ENCODE measurements around the gene LRRC72.
A peak's percentile ranks its signal among the peaks of the same experiment; 100 is the strongest.
"Not testable (repeated sequence)": the region's sequence is repeated elsewhere in the genome, so short reads cannot be mapped to it uniquely, and the experiment has no call there.

Gene LRRC72

DNA sequence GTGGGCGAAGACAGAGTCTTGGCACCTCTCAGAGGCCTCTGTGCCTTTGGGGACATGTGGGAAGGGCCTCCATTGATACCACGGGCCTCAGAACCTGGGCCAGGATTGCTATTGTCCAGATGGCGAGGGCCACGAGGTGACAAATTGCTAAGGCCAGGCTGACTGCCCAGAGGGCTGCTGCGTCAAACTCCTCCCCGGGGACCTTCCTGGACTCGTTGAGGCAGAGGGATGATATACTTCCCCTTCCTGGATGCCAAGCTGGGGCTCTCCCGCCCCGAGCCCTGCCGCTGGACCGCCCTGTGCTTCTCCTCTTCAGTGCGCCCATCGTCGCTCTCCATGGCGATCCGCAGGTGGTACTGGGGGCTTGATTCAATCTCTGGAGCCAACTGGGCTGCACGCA, 58.9 kb downstream of the LRRC72 start:
- DNase-seq, result no peak

- DNase-seq, result no peak
Measured at GRCh38 chr7:16586081-16586874, 59.7 kb downstream of the LRRC72 start.

GRCh38 chr7:16587129-16587528, 60.5 kb downstream of the LRRC72 start:
- no peak for DNase-seq

DNA sequence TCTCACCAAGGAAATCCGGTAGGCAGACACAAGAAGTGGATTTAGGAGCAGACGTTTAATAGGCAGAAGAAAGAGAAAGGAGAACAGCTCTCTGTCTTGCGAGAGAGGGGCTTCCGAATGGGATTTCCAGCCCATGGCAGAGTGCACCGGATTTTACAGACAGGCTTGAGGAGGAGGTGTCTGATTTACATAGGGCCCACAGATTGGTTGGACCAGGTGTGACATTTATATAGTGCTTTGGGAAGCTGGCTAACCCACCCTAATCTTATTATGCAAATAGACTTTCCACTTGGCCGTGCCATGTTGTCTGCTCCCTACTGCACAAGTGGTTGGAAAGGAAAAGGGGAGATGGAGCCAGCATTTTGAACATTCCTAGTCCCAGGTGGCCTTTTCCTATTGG, 61.2 kb downstream of the LRRC72 start:
- DNase-seq, result peak; percentile 60

- no peak for DNase-seq
Measured at GRCh38 chr7:16589881-16590280, 63.3 kb downstream of the LRRC72 start.

GRCh38 chr7:16590424-16590823, 63.8 kb downstream of the LRRC72 start:
- no peak for DNase-seq

DNA sequence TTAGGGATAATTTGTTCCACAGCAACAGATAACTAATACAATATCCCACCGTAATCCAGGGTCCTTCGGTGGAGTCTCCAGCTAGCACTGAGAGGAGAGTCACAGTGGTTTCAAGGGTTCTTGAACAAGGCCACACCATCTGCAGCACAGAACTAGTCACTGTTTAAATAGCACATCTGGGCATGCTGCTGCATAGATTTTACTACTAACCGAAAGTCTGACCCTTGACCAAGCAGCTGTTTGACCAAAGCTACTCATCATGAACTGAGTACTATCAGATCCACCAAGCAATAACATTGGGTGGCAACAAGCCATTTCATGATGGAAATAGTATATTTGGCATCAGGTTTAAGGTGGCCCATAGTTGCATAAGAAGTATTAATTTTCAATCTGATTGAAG, 65.8 kb downstream of the LRRC72 start:
- no peak for DNase-seq

GRCh38 chr7:16594061-16594460, 67.4 kb downstream of the LRRC72 start:
- no peak for DNase-seq

DNA sequence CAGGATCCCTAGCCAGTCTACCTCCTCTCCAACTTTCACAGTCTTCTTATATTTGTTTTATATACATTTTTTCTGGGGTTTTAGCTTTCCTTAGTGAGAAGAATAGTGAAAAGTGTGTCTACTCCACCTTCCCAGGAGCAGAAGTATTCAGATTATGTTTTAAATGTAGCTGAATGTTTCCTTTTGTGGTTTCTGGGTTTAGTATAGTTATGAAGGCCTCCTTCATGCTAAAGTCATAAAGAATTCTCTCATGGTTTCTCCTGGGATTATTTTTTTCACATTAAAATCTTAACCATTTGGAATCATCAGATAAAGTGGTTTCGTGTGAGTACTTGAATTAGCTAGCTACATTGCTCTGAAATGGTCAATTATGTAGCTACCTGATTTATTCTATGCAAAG, 68.1 kb downstream of the LRRC72 start:
- DNase-seq, result no peak

DNA sequence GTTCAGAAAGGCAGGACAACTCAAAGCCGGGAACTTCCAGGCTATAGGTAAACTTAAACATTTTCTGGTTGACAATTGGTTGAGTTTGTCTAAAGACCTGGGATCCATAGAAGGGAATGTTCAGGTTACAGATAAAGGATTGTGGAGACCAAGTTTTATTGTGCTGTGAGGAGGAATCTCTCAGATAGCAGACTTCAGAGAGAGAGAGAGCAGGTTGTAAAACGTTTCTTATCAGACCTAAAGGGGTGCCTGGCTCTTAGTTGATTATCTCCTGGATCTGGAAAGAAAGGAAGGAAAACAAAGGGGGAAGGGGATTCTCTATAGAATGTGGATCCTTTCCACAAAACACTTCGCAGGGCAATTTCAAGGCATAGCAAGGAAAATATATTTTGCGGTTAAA, 69.0 kb downstream of the LRRC72 start:
- DNase-seq, result not testable (repeated sequence)

- no peak for DNase-seq
Measured at GRCh38 chr7:16598015-16598414, 71.4 kb downstream of the LRRC72 start.

GRCh38 chr7:16599860-16600259, 73.2 kb downstream of the LRRC72 start:
- no peak for DNase-seq

DNA sequence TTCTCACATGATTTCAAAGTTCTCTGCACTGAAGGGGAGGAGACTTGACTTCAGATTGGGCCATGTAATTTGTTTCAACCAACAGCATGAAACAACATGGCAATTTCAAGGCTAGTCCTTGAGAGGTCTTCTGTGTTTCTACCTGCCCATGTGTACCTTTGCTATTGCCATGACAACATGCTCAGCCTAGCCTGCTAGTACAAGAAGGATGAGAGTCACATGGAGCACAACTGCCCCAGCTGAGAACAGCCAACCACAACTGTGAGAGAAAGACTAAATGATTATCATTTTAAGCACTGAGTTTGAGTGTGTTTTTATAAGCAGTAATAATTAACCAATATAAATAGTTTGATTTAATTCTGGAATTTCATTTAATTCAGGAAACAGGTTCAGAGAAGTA, 77.0 kb downstream of the LRRC72 start:
- no peak for DNase-seq

DNA sequence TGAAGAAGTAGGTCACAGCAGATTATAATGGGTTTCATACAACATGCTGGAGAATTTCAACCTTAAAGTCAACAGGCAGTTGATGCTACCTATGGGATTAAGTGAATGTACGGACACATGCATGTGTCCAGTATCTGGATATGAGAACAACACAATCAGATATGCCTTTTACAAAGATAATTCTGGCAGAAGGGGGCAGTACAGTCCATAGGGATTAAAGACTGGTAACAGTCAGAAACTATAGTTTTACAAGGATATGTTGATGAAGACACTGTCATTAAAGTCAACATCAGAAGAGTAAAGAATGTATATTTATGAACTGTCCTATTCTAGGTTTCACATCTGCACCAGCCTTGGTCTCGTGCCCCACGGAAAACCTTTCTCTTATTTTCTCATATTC, 77.4 kb downstream of the LRRC72 start:
- DNase-seq, result no peak

- DNase-seq, result no peak
Measured at GRCh38 chr7:16606704-16607103, 80.1 kb downstream of the LRRC72 start.

- DNase-seq, result no peak
Measured at GRCh38 chr7:16609842-16610450, 83.3 kb downstream of the LRRC72 start.

GRCh38 chr7:16611711-16612110, 85.1 kb downstream of the LRRC72 start:
- DNase-seq, result no peak

DNA sequence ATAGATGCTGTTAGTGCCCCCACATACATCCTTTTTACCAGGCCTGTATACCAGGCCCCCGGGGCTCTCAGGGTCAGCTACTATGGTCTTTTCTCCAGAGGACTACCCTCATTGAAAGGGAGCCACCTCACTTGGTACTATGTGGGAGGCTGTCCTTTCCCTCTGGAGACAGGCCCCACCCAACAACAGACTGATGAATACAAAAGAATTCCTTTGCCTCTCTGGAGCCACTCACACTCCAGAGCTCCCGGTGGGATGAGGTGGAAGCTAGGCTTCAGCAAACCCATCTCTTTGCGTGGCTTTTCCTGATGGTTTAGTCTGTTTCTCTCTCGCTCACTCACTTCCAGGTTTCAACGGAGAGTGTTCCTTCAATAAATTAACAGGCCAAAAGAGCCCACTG, 88.6 kb downstream of the LRRC72 start:
- no peak for DNase-seq

GRCh38 chr7:16616122-16616521, 89.5 kb downstream of the LRRC72 start:
- no peak for DNase-seq

DNA sequence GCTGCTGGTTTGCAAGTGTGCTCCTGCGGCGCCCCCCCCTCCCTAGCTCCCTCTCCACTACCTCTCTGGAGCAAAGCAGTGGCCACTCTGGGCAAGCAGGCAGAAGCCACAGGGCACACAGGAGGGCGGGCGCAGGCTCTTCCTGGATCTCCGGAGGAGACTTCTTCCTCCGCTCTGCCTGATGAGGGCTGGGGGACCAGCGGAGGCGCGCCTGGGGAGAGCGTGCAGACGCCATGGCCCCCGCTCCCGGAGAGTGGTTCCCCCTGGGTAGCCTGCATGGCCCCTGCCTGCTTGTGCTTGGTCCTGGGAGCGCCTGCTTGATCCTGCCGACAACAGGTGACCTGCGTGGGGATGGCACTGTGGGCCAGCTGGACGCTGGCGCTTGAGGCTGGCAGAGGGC, 89.9 kb downstream of the LRRC72 start:
- no peak for DNase-seq

DNA sequence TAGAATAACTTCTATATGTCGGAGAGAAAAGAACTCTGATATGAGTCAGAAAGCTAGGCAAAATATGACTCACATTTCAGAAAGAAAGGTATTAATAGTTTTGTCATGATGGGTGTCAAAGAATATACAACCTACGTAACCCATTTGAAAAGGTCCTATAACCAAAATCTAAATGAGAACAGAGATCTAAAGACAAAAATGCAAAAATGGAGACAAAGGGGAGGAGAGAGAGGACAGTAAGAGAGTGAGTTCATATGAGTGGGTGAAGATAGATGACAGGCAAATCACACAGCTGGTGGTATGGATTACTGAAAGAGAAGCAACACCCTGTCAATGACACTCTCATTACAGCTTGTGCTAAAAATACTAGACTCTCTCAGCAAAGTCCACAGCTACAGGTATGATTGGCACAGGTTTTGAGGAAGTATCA, 93.4 kb downstream of the LRRC72 start:
- DNase-seq, result no peak

GRCh38 chr7:16626388-16626787, 99.8 kb downstream of the LRRC72 start:
- DNase-seq, result no peak

DNA sequence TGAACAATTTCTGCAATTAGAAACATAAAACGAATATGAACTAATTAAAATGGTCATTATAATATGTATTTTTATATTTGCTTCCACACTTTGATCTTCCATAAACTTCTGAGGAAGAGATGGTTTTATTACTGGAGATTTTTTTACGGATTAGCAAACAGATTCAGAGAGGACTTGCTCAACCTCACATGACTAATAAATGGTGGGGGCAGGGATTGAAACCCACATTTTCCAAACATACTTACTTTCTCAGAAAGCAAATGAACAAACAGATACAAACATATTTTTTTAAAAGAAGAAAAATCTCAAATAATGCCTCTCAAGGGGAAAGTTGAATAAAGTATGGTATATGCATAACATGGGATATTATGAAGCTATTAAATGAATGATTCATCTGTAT, 100.6 kb downstream of the LRRC72 start:
- DNase-seq, result no peak

DNA sequence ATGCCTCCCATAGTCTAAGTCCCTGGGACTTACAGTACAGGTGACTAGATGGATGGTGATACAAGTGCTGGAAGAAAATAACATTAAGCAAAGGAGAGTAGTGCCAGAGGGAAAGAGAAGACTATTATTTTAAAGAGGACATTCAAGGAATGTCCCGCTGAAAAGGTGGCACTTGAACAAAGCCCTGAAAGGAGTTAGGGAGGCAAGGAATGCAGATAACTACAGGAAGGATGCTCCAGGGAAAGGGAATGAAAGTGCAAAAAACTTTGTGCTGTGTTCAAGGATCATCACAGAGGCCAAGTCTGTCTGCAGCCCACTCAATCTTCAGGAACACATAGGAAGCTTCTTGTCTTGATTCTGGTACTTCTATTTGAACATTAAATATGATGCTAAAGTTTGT, 104.0 kb downstream of the LRRC72 start:
- DNase-seq, result no peak

Measured in NCI-H2171 (cell line).